ENCODE data around the gene TAB2. TPM values are rescaled to one million over a fixed set of nuclear protein-coding genes. Genes with fewer than 3 reads are reported as not detected.

The TAB2 gene
- total and polyA plus RNA-seq, 9 of the 15 experiments (the other 6 are each of a cell fraction or from before 2014, with no cell fraction given): 9.1 to 38.3 (median 18.6) TPM

- peak in 1 of 2 experiments; percentile 19; a peak in 1 of 4 replicates for TF ChIP-seq RCOR1 (IDR thresholded peaks at IDR 0.05; ENCODE audit: borderline replicate concordance in 1 of 2, low read depth in 2 of 2, low read length in 2 of 2)
- no peak for TF ChIP-seq BRD9 (IDR thresholded peaks at IDR 0.05; ENCODE audit: low read depth, partially characterized antibody)
- TF ChIP-seq CHD2 (IDR thresholded peaks at IDR 0.05; ENCODE audit: low read depth, low read length): peak; percentile 96
- TF ChIP-seq NR2C2 (CRISPR knock-in tag; IDR thresholded peaks at IDR 0.05): no peak
- peak; percentile 49 for TF ChIP-seq NR2C2 (tag; IDR thresholded peaks at IDR 0.05)
- TF ChIP-seq RFX7 (CRISPR knock-in tag; IDR thresholded peaks at IDR 0.05): no peak
- no peak for TF ChIP-seq ZNF444 (CRISPR knock-in tag; IDR thresholded peaks at IDR 0.05)
- TF ChIP-seq SREBF1 (IDR thresholded peaks at IDR 0.05; ENCODE audit: borderline replicate concordance, low read depth, low read length): no peak
- peak; percentile 50; the same call in 1 of the 2 replicates for TF ChIP-seq TOE1 (IDR thresholded peaks at IDR 0.05; ENCODE audit: borderline replicate concordance)
- TF ChIP-seq TOE1 (CRISPR knock-in tag; IDR thresholded peaks at IDR 0.05; ENCODE audit: borderline replicate concordance, low read depth): no peak
- no peak; a peak in 1 of 4 replicates for TF ChIP-seq CSDE1 (IDR thresholded peaks at IDR 0.05)
- TF ChIP-seq TAF15 (IDR thresholded peaks at IDR 0.05; ENCODE audit: low read depth, low read length): no peak
- no peak for TF ChIP-seq RHOXF2B (CRISPR knock-in tag; conservative IDR thresholded peaks at IDR 0.05)
- TF ChIP-seq FOXO4 (CRISPR knock-in tag; IDR thresholded peaks at IDR 0.05): peak; percentile 76; the same call in 1 of the 2 replicates
- peak; percentile 89 for TF ChIP-seq ZFX (CRISPR knock-in tag; IDR thresholded peaks at IDR 0.05)
- no peak for TF ChIP-seq NFYB (IDR thresholded peaks at IDR 0.05; ENCODE audit: extremely low read depth, insufficient read length)
- no peak for TF ChIP-seq PHTF2 (CRISPR knock-in tag; IDR thresholded peaks at IDR 0.05)
- no peak for TF ChIP-seq XRCC4 (IDR thresholded peaks at IDR 0.05; ENCODE audit: extremely low read depth, insufficient read depth, insufficient read length)
- TF ChIP-seq MBD2 (IDR thresholded peaks at IDR 0.05; ENCODE audit: borderline replicate concordance, low read depth): no peak
- TF ChIP-seq ZNF408 (CRISPR knock-in tag; IDR thresholded peaks at IDR 0.05; ENCODE audit: low read depth): no peak
- peak; percentile 81 for TF ChIP-seq ATF7 (IDR thresholded peaks at IDR 0.05)
- TF ChIP-seq ZNF212 (CRISPR knock-in tag; IDR thresholded peaks at IDR 0.05): peak; percentile 69; the same call in 1 of the 2 replicates
- TF ChIP-seq THRB (CRISPR knock-in tag; conservative IDR thresholded peaks at IDR 0.05): peak; percentile 77; the same call in 1 of the 2 replicates
- 0 out of 2 replicates have a peak, but pooled peaks have one; percentile 74 for TF ChIP-seq ZNF133 (CRISPR knock-in tag; IDR thresholded peaks at IDR 0.05)
- peak; percentile 85 for TF ChIP-seq GATAD2A (IDR thresholded peaks at IDR 0.05)
- peak; percentile 52; the same call in 1 of the 2 replicates for TF ChIP-seq ZFP1 (CRISPR knock-in tag; IDR thresholded peaks at IDR 0.05)
- no peak for TF ChIP-seq ATF1 (CRISPR knock-in tag; IDR thresholded peaks at IDR 0.05)
- peak; percentile 86 for TF ChIP-seq ATF1 (tag; IDR thresholded peaks at IDR 0.05)
- no peak for TF ChIP-seq ZNF134 (CRISPR knock-in tag; conservative IDR thresholded peaks at IDR 0.05)
- TF ChIP-seq ZC3H11A (IDR thresholded peaks at IDR 0.05; ENCODE audit: low read depth, low read length): no peak
These were observed 520 bp upstream of the TAB2 start (continued) for GRCh38 chr6:149316740-149317643.
